GM19372 (cell line): ENCODE measurements around the gene RAPGEF3.

Experiments used
- ATAC-seq: cut with Tn5 transposase; IDR thresholded peaks from one replicate; pipeline ENCODE4 v1.9.1; 2021; ENCODE audit warnings: mild to moderate bottlenecking, low read depth, moderate library complexity; ENCODE audit not compliant: unreplicated experiment

The RAPGEF3 gene

DNA sequence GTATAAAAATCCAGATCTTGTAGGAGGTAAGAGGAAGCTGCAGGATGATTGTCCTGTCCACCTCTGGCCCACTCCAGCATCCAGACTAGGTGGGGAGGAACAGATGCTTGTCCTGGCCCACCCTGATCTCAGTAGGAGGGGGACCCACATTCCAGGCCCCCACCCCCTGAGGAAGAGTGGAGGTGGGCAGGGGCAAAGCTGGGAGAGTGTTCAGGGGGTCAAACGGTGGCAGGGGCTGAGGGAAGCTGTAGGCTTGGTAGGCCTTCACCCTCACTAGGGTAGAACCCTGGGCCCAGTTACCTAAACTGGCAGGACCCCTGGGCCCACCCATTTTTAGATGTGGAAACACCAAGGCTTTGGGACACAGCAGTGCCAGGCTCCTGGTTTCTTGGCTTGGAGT, 18.5 kb upstream of the RAPGEF3 start:
- ATAC-seq = no peak

- ATAC-seq = no peak
Measured at GRCh38 chr12:47776471-47777143, 17.9 kb upstream of the RAPGEF3 start.

DNA sequence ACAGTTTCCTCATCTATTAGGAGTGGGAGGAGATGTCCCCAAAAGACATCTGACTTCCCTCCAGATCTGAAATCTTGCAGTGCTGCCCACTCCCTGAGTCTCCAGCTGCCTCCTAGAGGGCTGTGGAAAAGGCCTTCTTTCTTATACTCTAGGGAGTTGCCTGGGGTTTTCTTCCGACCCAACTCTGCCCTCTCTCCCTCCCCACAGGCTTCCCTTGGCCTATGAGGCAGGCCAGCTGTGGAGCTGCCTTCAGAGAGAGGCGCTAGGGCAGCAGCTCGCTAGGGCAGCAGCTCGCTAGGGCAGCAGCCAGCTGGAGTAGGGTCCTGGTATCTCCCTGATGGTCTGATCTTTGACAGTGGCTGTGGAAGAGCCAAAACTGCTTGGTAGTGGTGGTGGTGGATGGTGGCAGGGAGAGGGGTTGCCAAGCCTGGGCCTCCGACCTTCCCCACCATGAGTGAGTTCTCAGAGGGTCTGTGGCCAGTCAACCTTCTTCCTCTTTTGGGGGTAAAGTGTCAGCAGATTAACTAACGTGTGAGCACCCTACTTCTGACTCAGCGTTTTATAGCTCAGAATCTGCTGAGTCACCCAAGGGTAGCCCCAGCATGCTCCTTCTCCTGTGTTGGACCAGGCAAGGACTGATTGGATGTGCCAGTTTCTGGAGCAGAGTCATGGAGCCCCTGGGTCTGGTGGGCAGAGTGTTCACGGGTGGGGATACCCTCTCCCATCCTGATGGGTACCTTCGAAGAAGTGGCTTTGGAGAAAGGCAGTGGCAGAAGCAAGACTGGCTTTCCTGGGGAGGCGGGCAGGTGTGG, 16.6 kb upstream of the RAPGEF3 start:
- ATAC-seq = no peak

GRCh38 chr12:47774663-47775062, 16.0 kb upstream of the RAPGEF3 start:
- no peak for ATAC-seq

GRCh38 chr12:47773858-47774580, 15.3 kb upstream of the RAPGEF3 start:
- ATAC-seq = no peak

DNA sequence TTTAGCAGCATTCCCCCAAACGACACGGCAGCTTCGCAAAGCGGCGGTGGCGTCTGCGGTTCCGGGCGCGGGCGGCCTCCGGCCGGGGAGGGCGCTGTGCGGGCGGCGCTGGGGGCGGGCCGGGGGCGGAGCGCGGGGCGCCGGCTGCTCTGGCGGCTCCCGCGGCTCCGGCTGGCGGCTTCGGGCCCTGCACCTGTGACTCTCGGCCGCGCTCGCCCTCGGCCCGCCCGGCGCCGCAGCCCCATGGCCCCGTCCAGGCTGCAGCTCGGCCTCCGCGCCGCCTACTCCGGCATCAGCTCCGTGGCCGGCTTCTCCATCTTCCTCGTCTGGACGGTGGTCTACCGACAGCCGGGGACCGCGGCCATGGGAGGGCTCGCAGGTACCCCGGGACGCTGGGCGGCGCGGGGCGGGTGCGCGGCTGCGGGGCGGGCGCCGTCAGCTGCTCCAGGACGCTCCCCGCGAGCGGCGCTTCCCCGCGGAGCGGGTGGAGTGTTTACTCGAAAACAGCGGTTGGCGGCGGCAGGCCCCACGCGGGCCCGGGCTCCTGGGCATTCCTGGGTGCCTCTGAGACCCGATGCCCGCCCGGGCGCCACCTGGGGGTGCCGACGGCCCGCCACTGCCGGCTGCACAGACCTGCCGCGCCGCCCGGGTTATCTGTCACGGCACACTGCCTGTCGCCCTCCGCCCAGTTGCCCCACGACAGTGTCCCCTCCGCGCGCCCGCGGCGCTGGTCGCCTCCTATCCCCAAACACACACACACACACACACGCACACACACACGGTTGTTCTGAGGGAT, 14.6 kb upstream of the RAPGEF3 start, which contains the start of gene SLC48A1:
Gene SLC48A1, plus strand, starts transcription at position 177 of the 796 bp plus-strand sequence. Its CDS starts 67 bp downstream, at position 244.
- peak; percentile 77 for ATAC-seq

DNA sequence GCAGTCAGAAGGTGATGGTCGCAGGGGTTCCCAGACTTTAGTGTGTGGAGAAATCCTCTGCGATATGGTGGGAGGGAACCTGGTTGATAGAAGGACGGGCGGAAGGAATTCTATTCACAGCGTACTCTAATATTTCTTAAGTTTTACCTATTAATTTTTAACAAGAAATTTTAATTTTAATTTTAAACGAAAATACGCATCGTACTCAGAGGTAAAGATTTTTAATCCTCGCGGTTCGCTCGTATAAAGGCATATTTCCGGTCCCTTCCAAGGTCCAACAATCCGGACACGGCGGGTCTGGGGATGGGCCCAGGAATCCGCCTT, 14.0 kb upstream of the RAPGEF3 start:
- no peak for ATAC-seq

GRCh38 chr12:47772094-47772660, 13.5 kb upstream of the RAPGEF3 start:
- ATAC-seq = no peak

DNA sequence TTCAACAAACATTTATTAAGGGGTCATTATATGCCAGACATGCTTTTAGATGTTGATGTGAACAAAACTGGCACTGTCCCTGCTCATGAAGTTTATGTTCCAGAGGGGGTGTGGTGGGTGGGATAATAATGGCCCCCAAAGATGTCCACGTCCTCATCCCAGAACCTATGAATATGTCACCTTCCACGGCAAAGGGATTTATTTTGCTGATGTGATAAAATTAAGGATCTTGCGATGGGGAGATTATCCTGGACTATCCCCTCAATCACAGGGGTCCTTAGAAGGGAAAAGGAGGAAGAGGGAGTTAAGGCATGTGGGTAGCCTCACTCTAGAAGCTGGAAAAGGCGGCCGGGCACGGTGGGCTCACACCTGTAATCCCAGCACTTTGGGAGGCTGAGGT, 12.6 kb upstream of the RAPGEF3 start:
- no peak for ATAC-seq

- no peak for ATAC-seq
Measured at GRCh38 chr12:47770086-47770726, 11.5 kb upstream of the RAPGEF3 start.

DNA sequence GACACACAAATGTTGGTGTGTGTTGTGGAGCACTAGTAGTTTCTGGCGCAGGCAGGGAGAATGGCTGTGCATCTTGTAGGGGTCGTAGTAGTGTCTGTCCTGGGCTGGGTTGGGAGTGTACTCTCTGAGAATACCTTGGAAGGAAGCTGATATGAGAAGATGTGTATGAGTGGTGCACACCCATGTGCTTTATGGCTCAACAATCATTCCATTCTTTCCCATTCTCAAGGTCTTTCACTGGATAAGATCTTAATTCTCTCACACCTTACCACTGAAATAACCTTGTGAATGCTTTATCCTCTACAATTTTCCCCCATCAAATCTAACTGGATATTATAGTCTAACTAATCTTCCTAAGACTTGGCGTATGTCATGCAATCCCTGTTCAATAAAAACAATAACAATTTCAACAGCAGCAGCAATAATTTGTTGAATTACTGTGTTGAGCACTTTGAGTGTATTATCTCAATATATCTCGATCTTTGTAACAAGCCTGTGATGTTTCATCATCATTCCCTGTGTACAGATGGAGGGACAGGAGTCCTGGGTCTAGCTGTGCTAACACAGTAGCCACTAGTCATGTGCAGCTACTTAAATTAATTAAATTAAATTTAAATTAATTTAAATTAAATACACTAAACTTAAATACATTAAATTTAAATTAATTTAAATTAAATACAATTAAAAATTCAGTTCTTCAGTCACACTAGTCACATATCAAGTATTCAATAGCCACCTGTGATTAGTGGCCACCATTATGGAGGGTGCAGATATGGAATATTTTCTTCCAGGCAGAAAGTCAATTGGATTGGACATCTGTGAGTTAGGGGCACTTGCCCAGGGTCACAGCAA, 10.8 kb upstream of the RAPGEF3 start:
- ATAC-seq = no peak

DNA sequence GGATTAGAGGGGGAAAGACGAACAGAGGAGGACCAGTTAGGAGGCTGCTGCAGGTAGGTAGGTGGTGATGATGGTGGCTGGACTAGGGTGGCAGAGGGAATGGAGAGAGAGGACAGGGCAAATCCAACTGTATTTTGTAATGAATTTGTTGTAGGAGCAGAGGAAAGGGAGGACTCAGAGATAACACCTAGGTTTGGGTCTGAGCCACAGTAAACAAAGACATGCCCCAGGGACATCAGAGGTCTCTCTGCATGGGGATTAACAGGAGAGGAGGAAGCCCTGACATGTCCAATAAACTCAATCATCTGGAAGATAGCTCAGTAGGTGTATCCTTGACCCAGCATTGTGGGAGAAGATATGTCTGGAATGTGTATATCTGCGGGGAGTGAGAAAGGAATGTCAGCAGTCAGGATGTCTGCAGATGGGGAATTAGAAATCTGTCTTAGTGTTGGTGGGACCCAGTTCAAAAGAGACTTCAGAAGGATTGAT, 9.7 kb upstream of the RAPGEF3 start:
- ATAC-seq = no peak

GRCh38 chr12:47767216-47767724, 8.6 kb upstream of the RAPGEF3 start:
- ATAC-seq = no peak

DNA sequence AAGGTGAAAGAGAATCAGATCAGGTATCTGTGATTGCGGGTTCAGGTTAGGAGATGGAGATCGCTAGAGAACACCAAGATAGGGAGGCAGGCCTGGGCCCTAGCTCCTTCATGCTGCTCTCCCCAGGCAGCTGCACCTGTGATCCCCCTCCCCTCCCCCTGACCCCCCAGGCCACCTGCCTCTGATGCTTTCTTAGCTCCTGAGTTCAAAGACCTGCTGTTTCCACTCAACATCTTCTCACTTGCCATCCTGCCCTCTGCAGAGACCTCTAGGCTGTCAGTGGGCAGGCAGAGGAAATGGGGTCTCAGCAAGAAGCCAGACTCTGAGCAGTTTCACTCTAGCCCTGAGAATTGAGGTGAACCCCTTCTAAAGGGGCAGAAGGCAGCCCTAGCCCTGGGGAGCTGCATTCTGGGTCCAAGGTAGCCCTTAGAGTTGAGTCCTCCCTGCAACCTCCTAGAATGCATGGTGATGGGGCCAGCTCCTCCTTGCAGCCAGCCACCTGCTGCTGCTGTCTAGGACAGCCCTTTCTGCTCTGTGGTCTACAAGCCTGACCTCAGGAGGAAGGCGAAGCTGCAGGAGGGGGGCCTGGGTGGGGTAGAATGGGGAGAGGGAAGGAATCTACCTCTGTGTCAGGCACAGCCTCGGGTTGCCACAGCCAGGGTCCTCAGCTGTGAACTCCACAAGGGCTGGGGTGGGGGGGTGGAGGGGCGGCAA, 8.0 kb upstream of the RAPGEF3 start:
- ATAC-seq = no peak

DNA sequence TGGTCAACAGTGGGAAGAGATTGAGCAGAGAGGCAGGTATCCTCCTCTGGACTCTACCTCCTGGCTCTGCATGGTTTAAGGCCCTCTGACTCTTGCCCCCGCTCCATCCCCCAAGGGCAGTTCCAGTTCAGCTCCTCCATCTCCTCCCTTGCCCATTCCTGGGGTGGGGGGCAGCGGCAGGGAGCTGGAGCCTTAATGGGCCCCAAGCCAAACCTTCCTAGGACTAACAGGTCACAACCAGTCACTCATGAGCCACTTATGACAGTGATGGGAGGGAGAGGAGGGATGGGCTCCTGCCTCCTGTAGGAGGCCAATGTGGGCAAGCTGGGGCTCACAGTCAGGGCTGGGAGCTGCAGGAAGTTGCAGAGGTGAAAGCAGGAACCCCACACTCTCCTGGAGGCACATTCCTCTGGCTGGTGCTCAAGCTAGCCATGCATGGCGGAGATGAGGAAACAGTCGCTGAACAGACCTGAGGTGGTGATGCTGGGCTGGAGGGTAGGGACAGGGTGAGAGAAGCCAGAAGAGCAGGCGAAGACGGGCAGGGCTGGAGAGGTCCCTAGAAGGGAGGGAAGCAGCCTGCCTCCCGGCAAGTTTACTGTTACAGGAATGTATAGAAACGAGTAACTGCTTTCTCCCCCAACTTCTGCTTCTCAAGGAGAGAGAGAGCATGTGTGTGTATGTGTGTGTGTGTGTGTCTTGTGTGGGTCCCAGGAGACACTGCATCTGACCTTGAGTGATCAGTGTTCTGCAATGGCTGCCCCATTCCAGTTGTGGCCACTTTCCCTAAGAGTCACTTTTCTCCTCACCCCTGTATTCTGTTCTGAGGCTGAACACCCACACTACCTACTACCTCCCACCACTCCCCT, 5.0 kb upstream of the RAPGEF3 start:
- ATAC-seq = no peak

DNA sequence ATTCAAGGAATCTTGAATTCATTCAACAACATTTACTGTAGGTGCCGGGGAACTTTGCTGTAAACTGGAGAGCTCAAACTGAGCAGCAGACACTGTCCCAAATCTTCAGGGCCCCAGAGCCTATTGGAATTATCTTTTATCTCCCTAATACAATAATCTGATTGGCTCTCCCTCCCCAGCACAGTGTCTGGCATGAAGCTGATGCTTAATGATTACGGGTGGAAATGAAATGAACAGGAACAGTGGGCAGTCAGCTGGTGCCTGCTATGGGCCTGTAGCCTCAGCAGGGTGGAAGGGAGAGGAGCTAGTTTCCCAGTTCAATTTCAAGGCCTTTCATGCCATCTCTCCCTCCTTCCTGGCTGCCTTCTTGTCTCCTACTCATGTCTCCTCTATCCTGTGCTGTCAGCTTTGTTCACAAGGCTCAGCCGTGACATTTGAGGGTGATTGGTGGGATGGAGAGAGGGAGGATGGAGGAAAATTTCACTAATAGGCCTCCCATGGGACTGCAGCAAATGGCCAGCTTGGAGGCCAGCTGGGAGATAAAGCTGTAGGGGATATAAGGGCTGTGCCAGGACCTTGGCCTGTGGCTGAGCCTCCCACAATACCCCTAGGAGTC, 4.3 kb upstream of the RAPGEF3 start:
- no peak for ATAC-seq

DNA sequence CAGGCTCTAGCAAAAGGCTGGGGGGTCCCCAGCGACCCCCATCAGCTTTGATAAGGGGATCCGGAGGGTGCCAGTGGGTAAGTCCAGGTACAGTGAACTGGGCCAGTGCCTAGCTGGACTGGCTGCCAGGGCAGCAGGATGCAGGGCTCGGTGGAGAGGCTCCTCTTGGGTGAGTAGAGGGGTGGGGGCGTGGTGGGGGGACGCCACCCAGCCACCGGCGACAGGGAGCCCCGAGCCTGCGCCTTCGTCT, 171 bp downstream of the RAPGEF3 start:
- no peak for ATAC-seq
